Measurements from ENCODE around the gene PANX2.

- TF ChIP-seq CTCF (conservative IDR thresholded peaks at IDR 0.05): no peak
- TF ChIP-seq ZFX (IDR thresholded peaks at IDR 0.05): no peak
These were observed 10.4 kb downstream of the PANX2 start for GRCh38 chr22:50180727-50181521.

Measured in C4-2B (cell line).